NCI-H146 (cell line): Measurements from ENCODE around the gene ODAD4.
"Not testable (repeated sequence)": the region's sequence is repeated elsewhere in the genome, so short reads cannot be mapped to it uniquely, and the experiment has no call there.

Source experiments
- DNase-seq: peaks from one replicate; lab custom pipeline; 2025; lab: John Stamatoyannopoulos, UW

The ODAD4 gene

DNA sequence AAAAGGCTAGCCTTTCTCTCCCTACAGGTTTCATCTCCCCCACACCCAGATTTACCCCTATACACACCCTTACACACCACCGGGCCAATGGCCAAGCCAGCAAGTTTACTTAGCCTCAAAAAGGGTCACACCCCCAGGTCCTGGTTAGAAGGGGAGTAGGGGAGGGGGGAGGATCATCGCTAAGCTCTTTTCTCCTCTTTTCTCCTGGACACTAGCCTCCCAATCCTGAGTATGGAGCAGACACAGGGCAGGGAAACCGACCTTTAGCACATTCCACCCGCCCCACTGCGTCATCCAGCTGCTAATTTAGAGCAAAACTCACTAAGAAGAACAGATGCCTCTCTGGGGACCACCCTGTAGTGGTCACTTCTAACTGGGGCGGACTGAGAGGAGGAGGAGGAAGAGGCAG lies 16.1 kb upstream of the ODAD4 start:
- no peak for DNase-seq

DNA sequence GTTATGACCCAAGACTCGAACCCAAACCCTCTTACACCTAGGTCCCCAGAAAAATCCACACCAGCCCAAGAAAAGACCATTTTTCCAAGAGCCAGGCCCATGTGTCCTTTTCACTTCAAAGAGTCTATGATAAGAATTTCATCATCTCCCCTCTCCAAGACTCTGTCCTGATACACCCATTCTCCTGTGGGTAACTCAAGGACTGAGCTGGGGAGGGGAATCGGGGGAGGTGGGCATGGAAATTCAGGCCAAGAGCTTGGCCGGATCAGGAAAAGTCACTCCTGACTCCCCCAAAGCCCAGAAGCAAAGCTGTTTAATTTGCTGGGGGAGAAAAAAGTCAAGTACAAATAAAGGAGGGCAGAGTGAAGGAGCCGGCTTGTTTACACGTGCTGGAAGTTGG lies 15.4 kb upstream of the ODAD4 start:
- DNase-seq = no peak

DNA sequence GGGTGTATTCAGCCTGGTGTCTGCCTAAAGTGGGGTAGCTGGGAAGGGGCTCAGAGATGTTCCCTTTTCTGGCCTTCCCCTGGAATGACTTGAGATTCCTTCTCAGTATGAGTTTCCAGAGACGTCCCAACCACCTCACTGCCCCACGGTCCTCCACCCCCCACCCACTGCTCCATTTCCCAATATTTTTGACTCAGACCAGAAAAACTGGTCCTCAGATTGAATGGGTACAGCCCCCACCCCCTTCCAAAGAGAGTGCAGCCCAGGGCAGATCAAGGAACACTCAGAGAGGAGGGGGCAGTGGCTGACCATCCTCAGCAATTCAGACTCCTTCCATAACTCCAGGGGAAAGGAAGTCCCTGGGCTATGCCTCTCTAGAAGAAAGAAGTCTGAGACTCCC lies 14.9 kb upstream of the ODAD4 start:
- DNase-seq = no peak

DNA sequence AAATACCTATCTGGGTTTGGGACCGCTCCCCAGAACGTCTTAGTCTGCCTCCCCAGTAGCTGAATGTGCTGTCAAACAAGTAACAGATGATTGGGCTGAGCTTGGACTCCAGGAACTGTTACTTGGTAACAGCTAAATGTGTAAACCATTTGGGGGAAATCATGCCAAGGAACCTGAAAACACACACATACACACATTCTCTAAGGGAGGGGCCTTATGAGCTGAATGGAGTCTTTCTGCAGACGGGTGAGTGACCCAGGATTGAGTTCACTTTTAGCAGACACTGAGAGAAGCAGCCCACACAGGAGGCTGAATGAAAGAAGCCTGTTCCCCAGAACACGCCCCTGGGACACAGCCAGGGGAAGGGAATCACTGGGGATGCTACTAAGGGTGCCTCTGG lies 13.2 kb upstream of the ODAD4 start:
- no peak for DNase-seq

DNA sequence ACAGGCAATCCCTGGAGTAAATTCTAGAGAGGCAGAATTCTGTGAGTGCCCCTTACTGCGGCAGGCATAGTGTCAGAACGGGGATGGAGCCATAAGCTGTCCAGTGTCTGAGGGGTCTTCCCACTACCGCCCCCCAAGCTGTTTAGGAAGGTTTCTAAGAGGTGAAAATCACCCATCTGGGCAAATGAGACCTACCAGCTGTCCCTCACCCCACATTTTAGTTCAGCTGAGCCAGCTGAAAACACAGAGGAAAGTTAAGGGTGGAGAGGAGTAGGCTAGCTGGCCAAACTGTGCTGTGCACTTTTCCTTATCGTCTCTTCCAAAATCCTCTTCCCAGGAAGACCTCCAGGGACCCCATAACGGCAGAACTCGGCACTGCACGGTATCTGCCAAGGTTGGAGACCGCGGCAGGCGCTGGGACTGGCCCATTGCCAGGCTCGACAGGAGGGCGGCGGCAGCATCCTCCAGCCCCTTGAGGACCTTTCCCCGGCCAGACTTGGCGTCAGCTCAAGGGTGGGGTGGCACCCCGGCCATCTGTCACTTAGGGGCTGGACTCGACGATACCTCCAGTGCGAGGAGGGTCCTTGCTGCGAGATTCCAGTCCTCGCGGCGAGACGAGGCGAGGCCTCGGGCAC lies 12.6 kb upstream of the ODAD4 start:
- DNase-seq = peak; percentile 63

DNA sequence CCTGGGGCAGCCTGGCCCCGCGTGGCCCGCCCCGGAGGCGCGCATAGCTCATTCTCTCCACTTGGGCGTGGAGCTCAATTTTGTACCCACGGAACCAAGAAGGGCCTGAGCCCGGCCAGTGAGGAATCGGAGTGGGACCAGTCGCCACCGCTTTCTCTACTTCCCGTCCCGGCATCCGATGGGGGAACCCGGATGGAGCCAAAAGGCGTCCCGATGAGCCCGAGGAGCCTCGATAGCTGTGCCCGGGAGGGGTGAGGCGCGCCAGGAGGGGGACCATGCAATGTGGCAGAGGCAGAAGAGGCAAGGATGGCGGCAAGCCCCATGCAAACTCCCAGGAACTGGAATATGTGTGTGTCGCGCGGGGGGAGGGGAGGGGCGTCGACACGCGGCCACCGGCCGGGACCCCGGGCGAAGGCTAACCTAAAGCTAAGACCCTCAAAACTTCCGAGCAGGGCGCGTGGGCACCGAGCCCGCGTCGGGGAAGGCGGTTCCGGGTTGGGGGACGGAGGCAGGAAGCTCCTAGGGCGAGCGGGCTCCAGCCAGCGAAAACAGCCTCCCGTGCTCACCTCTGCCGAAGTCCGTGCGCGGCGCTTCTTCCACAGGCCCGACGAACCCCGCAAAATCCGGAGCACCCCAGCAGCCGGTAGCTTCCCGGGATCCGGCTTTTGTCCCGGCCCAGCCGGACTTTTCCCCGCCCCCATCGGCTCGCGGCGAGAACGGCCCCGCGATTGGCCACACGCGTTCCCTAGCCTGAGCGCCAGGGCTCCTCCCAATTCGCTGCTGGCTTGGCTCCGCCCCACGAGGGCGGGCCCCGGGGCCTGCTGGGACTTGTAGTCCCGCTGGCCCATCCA lies 11.9 kb upstream of the ODAD4 start, which contains the start of gene ACLY:
Gene ACLY (minus strand): TSS at position 638 of the 851 bp plus-strand sequence. CDS start 5,078 bp downstream, outside the sequence.
- DNase-seq = peak; percentile 98

DNA sequence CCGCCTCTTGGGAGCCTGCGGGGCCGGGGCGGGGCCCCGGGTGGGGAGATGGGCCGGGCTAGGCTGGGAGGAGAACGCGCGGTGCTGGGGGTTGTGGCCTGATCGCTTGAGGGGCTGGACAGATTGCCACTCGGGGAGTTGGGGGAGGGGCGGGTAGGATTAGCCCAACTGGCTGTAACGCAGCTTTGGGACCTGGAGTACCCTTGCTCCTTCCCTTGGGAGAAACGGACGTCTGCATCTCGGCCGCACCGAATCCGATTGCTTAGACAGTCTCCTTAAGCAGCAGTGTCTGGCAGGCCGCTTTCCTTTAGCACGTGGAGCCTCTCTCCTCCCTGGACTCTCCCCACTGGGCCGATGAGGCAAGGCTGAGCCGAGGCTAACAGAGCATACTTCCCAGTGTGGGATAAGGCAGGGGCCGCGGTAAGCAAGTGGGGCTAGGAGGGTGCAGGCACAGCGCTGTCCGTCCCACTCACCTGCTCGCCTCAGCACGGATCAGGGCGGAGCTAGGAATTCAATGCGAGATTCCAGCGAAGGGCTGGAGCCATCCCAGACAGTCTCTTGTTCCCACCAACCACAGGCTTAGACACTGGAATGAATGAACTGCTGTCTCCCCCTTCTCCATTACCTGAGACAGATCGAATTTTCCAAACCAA lies 11.1 kb upstream of the ODAD4 start:
- peak; percentile 62 for DNase-seq

DNA sequence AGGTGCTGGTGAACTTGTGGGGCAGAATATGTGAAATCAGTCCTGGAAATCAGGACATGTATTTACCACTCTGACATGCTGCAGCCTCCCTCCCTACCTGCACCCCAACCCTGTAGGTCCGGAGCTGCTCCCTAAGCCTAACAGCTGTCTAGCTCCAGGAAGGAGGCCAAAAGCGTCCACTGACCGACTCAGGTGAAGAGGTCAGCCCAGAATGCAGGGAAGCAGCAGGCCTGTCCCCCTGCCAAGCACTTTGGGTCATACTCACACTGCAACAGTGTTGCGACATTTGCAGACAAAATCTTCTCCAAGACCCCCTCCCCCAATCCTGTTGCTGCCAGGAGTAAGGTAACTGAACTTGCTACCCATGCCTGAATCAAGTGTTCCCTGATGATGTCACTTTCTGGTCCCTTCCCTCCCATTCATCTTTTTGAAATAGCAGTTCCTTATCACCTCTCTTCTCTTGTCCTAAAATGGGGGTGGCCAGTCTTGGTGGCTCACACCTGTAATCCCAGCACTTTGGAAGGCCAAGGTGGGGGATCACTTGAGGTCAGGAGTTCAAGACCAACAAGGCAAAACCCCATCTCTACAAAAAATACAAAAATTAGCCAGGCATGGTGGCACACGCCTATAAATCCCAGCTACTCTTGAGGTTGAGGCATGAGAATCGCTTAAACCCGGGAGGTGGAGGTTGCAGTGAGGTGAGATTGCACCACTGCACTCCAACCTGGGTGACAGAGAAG lies 10.4 kb upstream of the ODAD4 start:
- no peak for DNase-seq

DNA sequence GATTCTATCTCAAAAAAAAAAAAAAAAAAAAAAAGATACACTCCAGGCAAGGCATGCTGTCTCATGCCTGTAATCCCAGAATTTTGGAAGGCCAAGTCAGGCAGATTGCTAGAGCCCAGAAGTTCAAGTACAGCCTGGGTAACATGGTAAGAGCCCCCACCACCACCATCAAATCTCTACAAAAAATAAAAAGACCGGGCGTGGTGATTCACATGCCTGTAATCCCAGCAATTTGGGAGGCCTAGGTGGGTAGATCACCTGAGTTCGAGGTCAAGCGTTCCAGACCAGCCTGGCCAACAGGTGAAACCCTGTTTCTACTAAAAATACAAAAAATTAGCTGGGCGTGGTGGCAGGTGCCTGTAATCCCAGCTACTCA lies 9.8 kb upstream of the ODAD4 start:
- DNase-seq = no peak

DNA sequence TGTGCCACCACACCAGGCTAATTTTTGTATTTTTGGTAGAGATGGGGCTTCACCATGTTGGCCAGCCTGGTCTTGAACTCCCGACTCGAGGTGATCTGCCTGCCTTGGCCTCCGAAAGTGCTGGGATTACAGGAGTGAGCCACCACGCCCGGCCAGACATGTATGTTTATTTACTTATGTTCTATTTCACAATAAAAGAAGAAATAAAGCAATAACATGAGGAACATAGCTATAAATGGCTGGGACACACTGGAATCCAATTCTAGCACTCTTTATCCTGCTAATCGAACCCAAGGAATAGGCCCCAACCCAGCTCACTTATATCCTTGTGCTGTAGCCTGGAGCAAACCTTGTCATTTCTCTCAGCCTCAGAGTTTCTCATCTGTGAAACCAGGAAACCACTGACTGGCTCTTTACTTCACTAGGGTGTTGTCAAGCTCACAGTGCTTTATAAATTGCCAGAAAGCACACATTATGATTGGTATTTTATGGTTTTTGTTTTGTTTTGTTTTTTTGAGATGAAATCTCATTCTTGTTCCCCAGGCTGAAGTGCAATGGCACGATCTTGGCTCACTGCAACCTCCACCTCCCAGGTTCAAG lies 4.3 kb upstream of the ODAD4 start:
- no peak for DNase-seq

DNA sequence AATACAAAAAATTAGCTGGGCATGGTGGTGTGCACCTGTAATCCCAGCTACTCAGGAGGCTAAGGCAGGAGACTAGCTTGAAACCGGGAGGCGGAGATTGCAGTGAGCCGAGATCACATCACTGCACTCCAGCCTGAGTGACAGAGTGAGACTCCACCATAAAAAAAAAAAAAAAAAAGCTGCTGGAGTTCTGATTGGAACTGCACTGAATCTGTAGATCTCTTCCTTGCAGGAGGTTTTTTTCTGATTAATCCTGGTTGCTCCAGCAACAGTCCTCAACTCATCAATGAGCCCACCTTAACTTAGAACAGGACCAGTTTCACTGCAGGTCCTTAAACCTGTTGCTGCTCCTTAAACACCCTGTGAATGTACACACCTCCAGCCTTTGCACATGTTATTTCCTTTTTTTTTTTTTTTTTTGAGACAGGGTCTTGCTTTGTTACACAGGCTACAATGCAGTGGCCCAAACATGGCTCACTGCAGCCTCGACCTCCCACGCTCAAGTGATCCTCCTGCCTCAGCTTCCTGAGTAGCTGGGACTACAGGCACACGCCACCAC lies 1.6 kb upstream of the ODAD4 start:
- no peak for DNase-seq

DNA sequence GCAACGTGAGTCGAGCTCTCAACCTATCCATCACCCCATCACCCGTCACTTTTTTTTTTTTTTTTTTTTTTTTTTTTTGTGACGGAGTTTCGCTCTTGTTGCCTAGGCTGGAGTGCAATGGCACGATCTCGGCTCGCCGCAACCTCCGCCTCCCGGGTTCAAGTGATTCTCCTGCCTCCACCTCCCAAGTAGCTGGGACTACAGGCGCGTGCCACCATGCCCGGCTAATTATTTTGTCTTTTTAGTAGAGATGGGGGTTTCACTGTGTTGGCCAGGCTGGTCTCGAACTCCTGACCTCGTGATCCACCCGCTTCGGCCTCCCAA lies 378 bp downstream of the ODAD4 start:
- DNase-seq = not testable (repeated sequence)

DNA sequence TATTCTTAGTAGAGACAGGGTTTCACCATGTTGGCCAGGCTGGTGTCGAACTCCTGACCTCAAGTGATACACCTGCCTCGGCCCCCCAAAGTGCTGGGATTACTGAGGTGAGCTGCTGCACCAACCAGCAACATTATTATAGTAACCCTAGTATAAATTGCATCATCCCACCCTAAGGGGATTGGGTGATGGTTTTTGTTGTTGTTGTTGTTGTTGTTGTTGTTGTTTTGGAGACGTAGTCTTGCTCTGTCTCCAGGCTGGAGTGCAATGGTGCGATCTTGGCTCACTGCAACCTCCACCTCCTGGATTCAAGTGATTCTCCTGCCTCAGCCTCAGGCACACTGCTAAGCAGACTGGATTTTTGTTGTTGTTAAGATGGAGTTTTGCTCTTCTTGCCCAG lies 1.3 kb downstream of the ODAD4 start:
- not testable (repeated sequence) for DNase-seq

DNA sequence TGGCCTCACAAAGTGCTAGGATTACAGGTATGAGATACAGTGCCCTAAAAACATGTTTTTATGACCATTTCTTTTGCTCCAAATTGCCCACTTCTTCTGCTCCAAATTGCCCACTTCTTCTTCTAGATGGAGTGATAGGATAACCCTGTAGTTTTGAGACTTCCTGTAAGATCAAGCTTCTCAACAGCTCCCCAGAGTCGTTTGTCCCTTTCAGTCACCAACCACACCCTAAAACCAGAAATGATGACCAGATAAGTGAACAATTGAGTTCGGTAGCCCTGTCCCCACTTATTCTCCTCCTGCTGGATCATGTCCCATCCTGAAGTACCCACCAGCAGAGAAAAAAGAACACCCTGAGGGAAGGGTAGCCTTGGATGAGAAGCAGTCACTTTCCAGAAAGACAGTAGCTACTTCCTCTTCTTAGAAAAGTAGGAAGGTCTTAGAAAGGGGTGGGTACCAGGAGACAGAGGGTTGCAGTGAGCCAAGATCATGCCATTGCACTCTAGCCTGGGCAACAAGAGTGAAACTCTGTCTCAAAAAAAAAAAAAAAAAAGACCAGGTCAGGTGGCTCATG lies 2.5 kb downstream of the ODAD4 start:
- DNase-seq = no peak

DNA sequence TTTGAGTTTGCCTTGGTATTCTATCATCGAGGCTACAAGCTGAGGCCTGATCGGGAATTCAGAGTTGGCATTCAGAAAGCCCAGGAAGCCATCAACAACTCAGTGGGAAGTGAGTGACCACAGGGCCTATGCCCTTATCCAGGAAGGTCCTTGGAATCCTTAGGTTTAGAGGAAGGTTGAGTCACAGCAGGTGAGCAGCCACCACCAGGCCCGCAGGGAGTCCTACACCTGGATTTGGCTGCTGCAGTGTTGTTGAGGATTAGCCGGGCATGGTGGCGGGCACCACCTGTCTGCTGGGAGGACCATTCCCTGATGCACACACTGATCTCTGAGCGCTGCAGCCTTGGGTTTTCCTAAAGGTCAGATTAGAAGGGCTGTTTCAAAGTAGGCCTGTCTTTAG lies 5.2 kb downstream of the ODAD4 start:
- DNase-seq = no peak

DNA sequence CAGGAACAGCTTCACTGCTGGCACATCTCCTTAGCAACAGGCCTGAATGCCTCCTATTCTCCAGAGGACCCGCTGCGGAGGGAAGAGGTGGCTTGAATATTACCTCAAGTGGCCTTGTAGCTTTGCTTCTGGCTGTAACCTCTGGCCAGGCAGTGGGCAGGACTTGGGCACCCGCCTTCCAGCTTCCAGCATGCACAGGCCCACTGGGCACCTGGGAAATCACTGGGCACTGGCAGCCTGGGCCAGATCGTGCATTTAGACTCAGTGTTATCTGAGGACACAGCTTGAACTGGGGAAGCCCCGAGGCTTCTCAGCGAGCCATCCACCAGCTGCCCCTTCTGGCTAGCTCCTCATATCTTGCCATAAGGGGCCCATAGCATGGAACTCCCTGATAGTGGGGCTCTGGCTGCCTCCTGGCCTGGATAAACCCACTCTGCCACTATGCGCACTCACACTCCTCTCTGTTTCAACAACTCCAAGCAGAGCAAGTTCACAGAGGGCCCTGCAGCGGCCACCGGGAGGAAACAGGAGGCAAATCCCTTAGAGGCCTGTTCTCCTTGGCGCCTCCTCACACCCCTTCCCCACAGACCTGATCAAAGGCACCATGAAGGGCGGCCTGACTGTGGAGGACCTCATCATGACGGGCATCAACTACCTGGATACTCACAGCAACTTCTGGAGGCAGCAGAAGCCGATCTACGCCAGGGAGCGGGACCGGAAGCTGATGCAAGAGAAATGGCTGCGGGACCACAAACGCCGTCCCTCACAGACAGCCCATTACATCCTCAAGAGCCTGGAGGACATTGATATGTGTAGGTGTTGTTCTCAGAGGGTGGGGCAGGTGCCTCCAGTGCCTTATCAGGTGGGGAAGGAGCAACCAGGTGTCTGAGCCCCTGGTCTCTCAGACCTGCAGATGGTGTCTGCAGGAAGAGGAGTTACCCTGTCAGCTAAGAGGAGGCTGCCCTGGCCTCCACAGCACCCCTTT lies 7.8 kb downstream of the ODAD4 start:
- DNase-seq = no peak

DNA sequence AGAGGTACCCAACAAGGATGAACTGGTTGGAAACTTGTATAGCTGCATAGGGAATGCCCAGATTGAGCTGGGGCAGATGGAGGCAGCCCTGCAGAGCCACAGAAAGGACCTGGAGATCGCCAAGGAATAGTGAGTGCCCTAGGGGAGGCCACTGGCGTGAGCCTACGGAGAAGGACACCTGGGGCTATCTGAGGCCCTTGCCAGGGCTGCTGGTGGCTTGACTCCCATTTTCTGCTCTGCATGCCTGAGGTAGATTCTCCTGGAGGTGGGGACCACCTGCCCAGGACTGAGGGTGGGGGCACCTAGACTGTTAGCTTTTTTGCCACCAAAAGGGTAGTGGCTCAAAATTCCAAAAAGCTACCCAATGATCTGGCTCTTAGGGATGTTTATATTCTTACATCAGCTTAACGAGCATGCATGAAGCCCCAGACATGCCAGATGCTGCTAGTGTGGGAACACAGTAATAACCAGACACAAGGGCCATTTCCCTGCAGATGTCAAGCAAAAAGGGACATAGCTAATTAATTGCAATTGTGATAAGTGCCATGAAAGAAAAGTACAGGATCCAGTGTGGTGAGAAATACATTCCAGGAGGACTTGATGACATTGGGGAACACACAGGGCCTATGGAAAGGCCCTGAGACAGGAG lies 8.8 kb downstream of the ODAD4 start:
- no peak for DNase-seq

DNA sequence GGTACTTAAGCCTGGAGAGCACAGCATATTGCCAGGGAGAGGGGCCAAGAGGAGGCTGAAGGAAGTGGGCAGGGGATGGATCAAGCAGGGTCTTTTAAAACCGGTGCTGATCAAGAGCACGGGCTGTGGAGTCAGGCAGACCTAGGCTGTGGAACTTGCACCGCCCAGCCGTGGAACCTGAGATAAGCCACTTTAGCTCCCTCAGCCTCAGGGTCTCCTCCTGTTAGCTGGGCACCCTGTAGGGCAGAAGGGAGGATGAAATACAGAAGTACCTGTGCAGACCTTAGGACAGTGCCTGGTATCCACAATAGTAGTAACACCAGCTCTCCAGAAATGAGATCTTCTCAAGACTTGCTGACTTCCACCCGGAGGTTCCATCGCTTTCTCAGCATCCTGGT lies 9.3 kb downstream of the ODAD4 start:
- no peak for DNase-seq

DNA sequence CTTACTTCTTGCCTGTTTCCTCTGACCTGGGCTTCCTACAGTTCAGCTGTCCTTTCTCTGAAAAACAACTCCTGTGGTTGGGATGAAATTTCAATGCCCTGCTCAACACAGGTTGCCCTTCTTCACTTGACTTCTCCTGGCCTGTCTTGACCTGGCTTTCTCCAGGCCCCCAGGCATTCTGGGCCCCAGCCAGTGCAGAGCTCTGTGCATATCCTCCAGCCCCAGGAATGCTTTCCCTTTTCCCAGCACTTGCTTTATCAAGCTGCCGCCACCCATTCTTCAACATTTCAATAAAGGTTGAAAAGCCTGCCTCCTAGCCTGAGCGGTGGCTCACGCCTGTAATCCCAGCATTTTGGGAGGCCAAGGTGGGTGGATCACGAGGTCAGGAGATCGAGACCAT lies 10.8 kb downstream of the ODAD4 start:
- DNase-seq = no peak
